NCI-H146 (cell line): ENCODE results near the gene NUP62.
A peak's percentile ranks its signal among the peaks of the same experiment; 100 is the strongest.
"Not testable (repeated sequence)": the region's sequence is repeated elsewhere in the genome, so short reads cannot be mapped to it uniquely, and the experiment has no call there.

ENCODE experiments used
- DNase-seq: peaks from one replicate; lab custom pipeline; 2025; lab: John Stamatoyannopoulos, UW

NUP62 gene

DNA sequence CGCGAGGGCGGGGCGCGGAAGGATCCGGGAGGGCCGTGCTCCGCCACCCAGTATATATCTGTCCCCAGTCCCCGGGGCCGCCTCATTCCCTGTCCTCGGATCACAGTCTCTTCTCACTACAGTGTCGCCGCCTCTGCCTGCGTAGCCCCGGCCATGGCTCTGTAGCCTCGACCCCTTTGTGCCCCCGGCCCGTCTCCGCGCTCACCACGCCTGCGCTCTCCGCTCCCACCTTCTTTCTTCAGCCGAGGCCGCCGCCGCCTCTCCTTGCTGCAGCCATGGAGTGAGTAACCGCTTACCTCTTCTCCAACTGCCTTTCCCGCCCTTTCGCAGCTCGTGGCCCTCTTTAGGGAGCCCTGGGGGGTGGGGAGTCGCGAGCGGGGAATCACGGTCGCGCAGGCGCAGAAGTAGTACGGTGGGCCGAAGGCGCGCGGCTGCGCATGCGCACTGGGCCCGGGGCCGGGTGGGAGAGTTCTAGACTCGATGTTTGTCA is at the start of gene NUP62, which contains the start of gene ATF5:
Gene NUP62 (minus strand): TSS at position 384 of the 490 bp plus-strand sequence. CDS start 19,697 bp downstream, outside the sequence.
Gene ATF5 (plus strand): TSS at position 85 of the 490 bp plus-strand sequence. CDS start 1,646 bp downstream, outside the sequence.
- peak; percentile 97 for DNase-seq

GRCh38 chr19:49978324-49978723 is 49.0 kb upstream of the NUP62 start:
- DNase-seq = no peak

DNA sequence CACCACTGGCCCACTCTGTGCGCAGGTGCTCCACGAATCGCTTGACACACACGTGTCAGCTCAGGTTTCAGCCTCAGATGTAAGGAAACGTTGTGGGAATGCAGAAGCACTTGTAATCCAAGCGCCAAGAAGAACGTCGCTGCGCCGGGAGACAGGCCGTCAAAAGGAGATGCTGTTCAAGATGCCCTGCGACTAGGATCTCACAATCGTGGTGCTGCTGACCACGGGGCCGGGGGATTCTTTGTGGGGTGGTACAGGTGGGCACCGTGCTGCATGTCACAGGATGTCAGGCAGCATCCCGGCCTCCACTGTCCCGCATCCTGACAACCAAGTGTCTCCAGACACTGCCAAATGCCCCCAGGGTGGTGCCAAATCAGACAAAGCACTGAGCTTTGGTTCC is 48.6 kb upstream of the NUP62 start:
- DNase-seq = no peak

GRCh38 chr19:49977076-49977475 is 47.8 kb upstream of the NUP62 start:
- no peak for DNase-seq

- DNase-seq = no peak
These were observed 47.2 kb upstream of the NUP62 start for GRCh38 chr19:49976496-49976895.

DNA sequence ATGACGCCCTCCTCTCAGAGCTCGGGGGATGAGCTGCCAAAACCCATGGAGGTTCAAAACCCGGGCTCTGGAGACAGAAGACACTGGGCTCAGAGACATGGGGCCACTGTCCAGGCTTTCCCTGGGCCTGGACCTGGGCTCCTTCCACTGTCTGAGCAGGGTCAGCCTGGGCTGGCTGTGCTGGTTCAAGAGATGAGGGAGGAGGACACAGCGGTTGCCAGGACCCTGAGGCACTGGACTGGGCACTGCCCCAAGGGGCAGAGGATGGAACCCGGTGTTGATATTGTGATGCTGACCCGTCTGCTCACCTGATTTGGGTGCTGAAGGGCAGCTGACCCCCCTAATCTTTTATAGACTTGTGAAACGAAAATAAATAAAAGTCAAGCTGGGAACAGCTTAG is 45.7 kb upstream of the NUP62 start:
- no peak for DNase-seq

DNA sequence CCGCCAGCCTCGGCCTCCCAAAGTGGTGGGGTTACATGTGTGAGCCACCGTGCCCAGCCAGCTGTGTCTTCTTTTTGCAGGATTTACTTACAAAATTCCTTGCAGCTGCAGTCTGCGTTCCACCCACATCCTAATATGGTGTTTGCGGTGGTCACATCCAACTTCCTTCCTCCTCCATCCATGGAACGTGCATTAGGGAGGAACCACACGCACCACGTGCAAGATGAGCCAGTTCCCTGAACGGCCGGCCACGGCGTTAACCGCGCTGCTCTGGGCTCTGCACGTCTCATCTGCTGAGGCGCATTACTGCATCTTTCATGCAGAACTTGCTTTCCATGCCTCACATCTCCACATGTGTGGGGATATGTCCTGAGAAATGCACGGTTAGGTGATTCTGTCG is 44.7 kb upstream of the NUP62 start:
- DNase-seq = no peak

GRCh38 chr19:49972841-49973240 is 43.5 kb upstream of the NUP62 start:
- no peak for DNase-seq

GRCh38 chr19:49971991-49972411 is 42.7 kb upstream of the NUP62 start:
- no peak for DNase-seq

DNA sequence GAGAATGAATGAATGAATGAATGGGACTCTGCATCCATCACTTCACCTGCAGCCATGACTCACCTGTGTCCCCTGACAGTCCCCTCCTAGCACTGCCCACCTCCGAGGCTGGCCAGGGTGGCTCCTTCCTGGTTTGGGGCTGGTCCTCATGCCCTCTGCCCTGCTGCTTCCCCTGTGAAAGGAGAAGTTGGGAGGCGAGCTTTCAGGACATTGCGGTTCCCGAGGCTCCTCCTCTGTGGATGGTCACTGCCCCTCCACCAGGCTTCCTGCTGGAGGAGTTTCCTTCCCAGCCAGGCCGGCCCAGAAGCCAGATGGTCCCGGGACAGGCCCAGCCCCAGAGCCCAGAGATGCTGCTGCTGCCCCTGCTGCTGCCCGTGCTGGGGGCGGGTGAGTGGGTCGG is 40.1 kb upstream of the NUP62 start:
- not testable (repeated sequence) for DNase-seq

- DNase-seq = no peak
These were observed 39.1 kb upstream of the NUP62 start for GRCh38 chr19:49968279-49968922.

- not testable (repeated sequence) for DNase-seq
These were observed 31.7 kb upstream of the NUP62 start, which contains the start of gene SIGLEC11 for GRCh38 chr19:49960980-49961379. SIGLEC11 (minus strand) TSS chr19:49961172; CDS start chr19:49961081, 91 bp downstream.

DNA sequence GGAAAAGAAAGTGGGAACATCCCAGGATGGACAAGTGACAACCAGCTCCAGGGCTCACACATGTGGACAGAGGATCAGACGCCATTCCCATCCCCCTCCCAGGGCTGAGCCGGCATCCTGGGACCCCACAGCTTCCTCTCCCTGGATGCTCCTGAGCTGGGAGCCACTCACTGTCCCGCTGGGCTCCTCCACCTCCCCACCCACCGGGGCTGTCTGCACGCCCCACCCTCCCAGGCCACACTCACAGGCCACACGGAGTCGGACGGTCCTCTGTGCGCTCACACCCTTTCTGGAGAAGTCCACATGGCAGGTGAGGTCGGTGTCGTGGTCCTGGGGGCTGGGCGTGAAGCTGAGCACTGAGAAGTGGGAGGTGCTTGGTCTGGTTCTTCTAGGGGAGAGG is 30.6 kb upstream of the NUP62 start:
- DNase-seq = not testable (repeated sequence)

- not testable (repeated sequence) for DNase-seq
These were observed 29.3 kb upstream of the NUP62 start for GRCh38 chr19:49958596-49958995.

DNA sequence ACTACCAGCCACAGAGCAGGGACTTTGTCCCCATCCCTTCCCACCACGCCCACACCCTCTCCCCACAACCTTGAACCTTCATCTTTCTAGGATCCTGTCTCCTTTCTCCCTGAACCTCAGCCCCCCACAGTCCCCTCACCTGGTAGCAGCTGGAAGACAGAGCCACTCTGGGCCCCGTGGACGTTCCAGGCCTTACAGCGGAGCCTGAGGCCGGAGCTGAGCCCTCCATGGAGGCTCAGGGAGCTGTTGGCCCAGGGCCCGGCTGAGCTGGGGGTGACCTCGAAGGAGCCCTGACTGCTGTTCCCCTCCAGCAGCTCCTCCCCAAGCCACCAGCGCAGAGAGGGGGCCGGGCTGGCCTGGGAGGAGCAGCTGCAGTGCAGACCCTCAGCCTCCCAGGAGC is 28.8 kb upstream of the NUP62 start:
- not testable (repeated sequence) for DNase-seq

DNA sequence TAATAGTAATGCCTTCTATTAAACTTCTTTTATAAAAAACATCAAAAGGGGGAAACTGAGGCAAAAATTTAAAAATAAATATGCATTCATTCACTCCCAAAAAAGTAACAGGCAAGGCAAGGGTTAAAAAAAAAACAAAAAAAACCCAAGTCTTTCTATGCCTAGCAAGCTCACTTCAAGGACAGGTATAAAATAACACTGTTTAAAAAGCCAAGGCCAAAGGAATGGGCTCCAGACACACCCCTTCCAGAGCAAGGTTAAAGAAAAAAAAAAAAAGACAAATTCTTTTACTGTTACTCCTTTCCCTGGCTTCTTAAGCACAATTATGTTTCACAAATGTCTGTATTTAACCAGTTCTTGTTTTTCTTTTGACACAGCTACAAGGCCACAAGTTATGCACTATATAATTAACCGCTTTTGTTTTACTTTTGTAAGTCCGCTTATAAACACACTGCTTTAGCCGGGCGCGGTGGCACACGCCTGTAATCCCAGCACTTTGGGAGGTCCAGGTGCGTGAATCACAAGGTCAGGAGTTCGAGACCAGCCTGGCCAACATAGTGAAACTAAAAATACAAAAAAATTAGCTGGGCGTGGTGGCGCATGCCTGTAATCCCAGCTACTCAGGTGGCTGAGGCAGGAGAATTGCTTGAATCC is 28.1 kb upstream of the NUP62 start:
- no peak for DNase-seq

GRCh38 chr19:49956115-49956495 is 26.8 kb upstream of the NUP62 start:
- no peak for DNase-seq

DNA sequence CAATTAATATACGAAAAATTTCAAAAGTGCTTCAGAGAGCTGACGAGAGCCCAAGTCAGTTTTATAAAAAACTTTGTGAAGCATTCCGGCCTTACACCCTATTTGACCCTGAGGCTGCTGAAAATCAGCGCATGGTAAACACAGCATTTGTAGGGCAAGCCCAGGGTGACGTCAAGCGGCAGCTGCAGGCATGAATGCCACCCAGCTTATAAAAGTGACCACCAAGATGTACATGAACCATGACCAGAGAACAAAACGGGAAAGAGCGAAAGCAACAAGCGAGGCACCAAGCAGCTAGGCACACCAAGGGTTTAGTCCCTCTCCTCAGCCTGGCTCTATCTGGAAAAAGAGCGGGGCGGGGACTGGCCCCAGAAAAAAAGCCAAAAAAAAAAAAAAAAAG is 25.6 kb upstream of the NUP62 start:
- DNase-seq = peak; percentile 48

- no peak for DNase-seq
These were observed 25.0 kb upstream of the NUP62 start for GRCh38 chr19:49954092-49954829.

DNA sequence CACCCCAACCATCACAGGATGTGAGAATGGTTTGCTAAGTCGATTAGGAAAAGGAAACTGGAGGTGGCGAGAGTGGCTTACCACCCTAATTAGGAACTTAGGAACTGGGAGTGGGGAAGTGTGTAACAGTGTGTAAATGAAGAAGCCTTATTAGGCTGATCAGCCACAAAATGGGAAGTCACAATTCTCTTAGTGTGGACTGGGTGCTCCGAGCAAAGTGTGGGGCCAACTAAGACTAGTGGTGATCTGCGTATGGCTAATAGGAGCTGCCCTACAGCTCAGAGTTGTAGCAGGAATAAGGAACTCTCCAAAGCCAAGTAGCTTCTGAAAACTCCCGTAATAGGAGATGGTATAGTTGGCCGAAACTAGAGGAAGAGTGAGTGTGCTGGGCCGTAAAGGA is 24.1 kb upstream of the NUP62 start:
- DNase-seq = no peak

- DNase-seq = no peak
These were observed 23.6 kb upstream of the NUP62 start for GRCh38 chr19:49952906-49953305.

DNA sequence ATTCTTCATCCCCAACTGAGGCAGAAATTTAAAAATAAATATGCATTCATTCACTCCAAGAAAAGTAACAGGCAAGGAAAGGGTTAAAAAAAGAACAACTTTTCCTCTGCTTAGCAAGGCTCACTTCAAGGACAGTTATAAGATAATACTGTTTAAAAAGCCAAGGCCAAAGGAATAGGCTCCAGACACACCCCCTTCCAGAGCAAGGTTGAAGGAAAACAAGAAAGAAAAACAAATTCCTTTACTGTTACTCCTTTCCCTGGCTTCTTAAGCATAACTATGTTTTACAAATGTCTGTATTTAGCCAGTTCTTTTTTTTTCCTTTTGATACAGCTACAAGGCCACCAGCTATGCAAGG is 23.2 kb upstream of the NUP62 start:
- no peak for DNase-seq
